ENCODE results near the gene IL36G.
"Not testable (repeated sequence)": the region's sequence is repeated elsewhere in the genome, so short reads cannot be mapped to it uniquely, and the experiment has no call there.

The IL36G gene

GRCh38 chr2:112977559-112978056 is at the start of gene IL36G:
IL36G (plus strand) TSS chr2:112978006; CDS start chr2:112978639, 633 bp downstream.
- no peak for DNase-seq

GRCh38 chr2:112933261-112933660 is 44.5 kb upstream of the IL36G start:
- DNase-seq: no peak

GRCh38 chr2:112934117-112934516 is 43.7 kb upstream of the IL36G start:
- DNase-seq: not testable (repeated sequence)

GRCh38 chr2:112936927-112937232 is 40.9 kb upstream of the IL36G start:
- no peak for DNase-seq

GRCh38 chr2:112938904-112939303 is 38.9 kb upstream of the IL36G start:
- DNase-seq: no peak

- no peak for DNase-seq
Observed at GRCh38 chr2:112939425-112939824, 38.4 kb upstream of the IL36G start.

GRCh38 chr2:112940859-112941625 is 36.8 kb upstream of the IL36G start:
- no peak for DNase-seq

- peak; percentile 21 for DNase-seq
Observed at GRCh38 chr2:112941753-112942653, 35.8 kb upstream of the IL36G start.

GRCh38 chr2:112942654-112943002 is 35.2 kb upstream of the IL36G start:
- DNase-seq: no peak

GRCh38 chr2:112944971-112945370 is 32.8 kb upstream of the IL36G start:
- DNase-seq: no peak

- DNase-seq: no peak
Observed at GRCh38 chr2:112946086-112946485, 31.7 kb upstream of the IL36G start.

- no peak for DNase-seq
Observed at GRCh38 chr2:112947374-112947773, 30.4 kb upstream of the IL36G start.

- no peak for DNase-seq
Observed at GRCh38 chr2:112949456-112949855, 28.4 kb upstream of the IL36G start.

GRCh38 chr2:112954364-112954763 is 23.4 kb upstream of the IL36G start:
- no peak for DNase-seq

GRCh38 chr2:112957511-112957910 is 20.3 kb upstream of the IL36G start:
- DNase-seq: no peak

- DNase-seq: peak; percentile 10
Observed at GRCh38 chr2:112958428-112959108, 19.2 kb upstream of the IL36G start.

GRCh38 chr2:112959109-112959812 is 18.5 kb upstream of the IL36G start:
- DNase-seq: no peak

- DNase-seq: no peak
Observed at GRCh38 chr2:112960230-112960825, 17.5 kb upstream of the IL36G start.

GRCh38 chr2:112962308-112963175 is 15.3 kb upstream of the IL36G start:
- no peak for DNase-seq

GRCh38 chr2:112967023-112967422 is 10.8 kb upstream of the IL36G start:
- DNase-seq: no peak

- no peak for DNase-seq
Observed at GRCh38 chr2:112972423-112973086, 5.3 kb upstream of the IL36G start.
